Activated naive CD4-positive, alpha-beta T cell treated with anti-CD3 and anti-CD28 coated beads, Interleukin-2, amount 10 ng/mL, durations not matched to agents 7 days and 5 days (primary cell): ENCODE results near the gene NAT10.

Source experiments
- CTCF ChIA-PET: fragments of 350-600 bp; sonication (Branson Sonifier 250); formaldehyde crosslinking; loops from one replicate; lab custom pipeline; 2021; ENCODE audit warnings: antibody characterized with exemption; lab: Charles Lee
- DNase-seq: peaks from one replicate; pipeline ENCODE4 v3.0.0-alpha.2; 2020
- H3K27ac Mint-ChIP-seq: one replicate; pipeline ENCODE4 v1.8.0; 2021; ENCODE audit warnings: mild to moderate bottlenecking, moderate library complexity, mixed read lengths
- H3K27me3 Mint-ChIP-seq: one replicate; pipeline ENCODE4 v1.8.0; 2021; ENCODE audit warnings: mild to moderate bottlenecking, mixed read lengths
- H3K36me3 Mint-ChIP-seq: one replicate; pipeline ENCODE4 v1.8.0; 2021; ENCODE audit warnings: mixed read lengths
- H3K4me1 Mint-ChIP-seq: one replicate; pipeline ENCODE4 v1.8.0; 2021; ENCODE audit warnings: mixed read lengths
- H3K4me3 Mint-ChIP-seq: one replicate; pipeline ENCODE4 v1.8.0; 2021; ENCODE audit warnings: mild to moderate bottlenecking, moderate library complexity, mixed read lengths
- H3K9me3 Mint-ChIP-seq: one replicate; pipeline ENCODE4 v1.8.0; 2021; ENCODE audit warnings: mixed read lengths

NAT10 gene

GRCh38 chr11:34160791-34161190, 55.4 kb downstream of the NAT10 start:
- Mint-ChIP-seq H3K27ac (no peak overlapping the region), H3K4me1 (peaks cover 6% of the 10 kb centered on the region), H3K36me3 (no peaks in the 10 kb centered on the region), H3K9me3 (no peaks in the 10 kb centered on the region), H3K27me3 (no peaks in the 10 kb centered on the region), H3K4me3 (no peak overlapping the region)
- no peak for DNase-seq
- CTCF ChIA-PET = interaction anchor here (0.5 to 0.9 kb wide), 2 partner anchors 13 to 205 kb away, joined by 4 read pairs; no protein-coding TSS in a partner anchor

GRCh38 chr11:34161361-34161760, 55.9 kb downstream of the NAT10 start:
- Mint-ChIP-seq H3K4me3 (no peak overlapping the region), H3K36me3 (no peaks in the 10 kb centered on the region), H3K9me3 (no peaks in the 10 kb centered on the region), H3K4me1 (peaks cover 6% of the 10 kb centered on the region), H3K27me3 (no peaks in the 10 kb centered on the region), H3K27ac (no peak overlapping the region)
- no peak for DNase-seq
- CTCF ChIA-PET = interaction anchor here (0.5 to 1.6 kb wide), 3 partner anchors 13 to 206 kb away, joined by 4 read pairs; no protein-coding TSS in a partner anchor

GRCh38 chr11:34161812-34162492, 56.5 kb downstream of the NAT10 start:
- Mint-ChIP-seq H3K4me3 (no peak overlapping the region), H3K9me3 (no peaks in the 10 kb centered on the region), H3K36me3 (no peaks in the 10 kb centered on the region), H3K27ac (no peak overlapping the region), H3K4me1 (peaks cover 6% of the 10 kb centered on the region), H3K27me3 (no peaks in the 10 kb centered on the region)
- CTCF ChIA-PET = interaction anchor here (1.6 kb wide), 1 partner anchor 204 kb away, joined by 4 read pairs; no protein-coding TSS in a partner anchor
- no peak for DNase-seq

GRCh38 chr11:34162493-34162820, 57.0 kb downstream of the NAT10 start:
- no peak overlapping the region for H3K27ac Mint-ChIP-seq
- H3K4me3 Mint-ChIP-seq = no peak overlapping the region
- no peaks in the 10 kb centered on the region for H3K9me3 Mint-ChIP-seq
- CTCF ChIA-PET = interaction anchor here (1.6 kb wide), 1 partner anchor 204 kb away, joined by 4 read pairs; no protein-coding TSS in a partner anchor
- peaks cover 6% of the 10 kb centered on the region for H3K4me1 Mint-ChIP-seq
- no peak for DNase-seq
- H3K27me3 Mint-ChIP-seq = peaks cover 2% of the 10 kb centered on the region
- no peaks in the 10 kb centered on the region for H3K36me3 Mint-ChIP-seq

GRCh38 chr11:34162856-34163255, 57.4 kb downstream of the NAT10 start:
- H3K27me3 Mint-ChIP-seq = peaks cover 6% of the 10 kb centered on the region
- no peaks in the 10 kb centered on the region for H3K36me3 Mint-ChIP-seq
- H3K9me3 Mint-ChIP-seq = no peaks in the 10 kb centered on the region
- no peak for DNase-seq
- H3K4me1 Mint-ChIP-seq = peaks cover 6% of the 10 kb centered on the region
- H3K27ac Mint-ChIP-seq = no peak overlapping the region
- H3K4me3 Mint-ChIP-seq = no peak overlapping the region
- CTCF ChIA-PET = interaction anchor here (1.6 kb wide), 1 partner anchor 203 kb away, joined by 4 read pairs; no protein-coding TSS in a partner anchor

GRCh38 chr11:34165121-34165520, 59.7 kb downstream of the NAT10 start:
- no peak overlapping the region for H3K4me3 Mint-ChIP-seq
- H3K36me3 Mint-ChIP-seq = no peaks in the 10 kb centered on the region
- CTCF ChIA-PET = interaction anchor here (1.0 to 1.7 kb wide), 2 partner anchors 9 to 192 kb away, joined by 5 to 7 read pairs; no protein-coding TSS in a partner anchor
- H3K27me3 Mint-ChIP-seq = peaks cover 7% of the 10 kb centered on the region
- DNase-seq = no peak
- H3K9me3 Mint-ChIP-seq = no peaks in the 10 kb centered on the region
- no peaks in the 10 kb centered on the region for H3K4me1 Mint-ChIP-seq
- H3K27ac Mint-ChIP-seq = no peak overlapping the region

GRCh38 chr11:34165786-34166555, 60.5 kb downstream of the NAT10 start:
- CTCF ChIA-PET = interaction anchor here (1.0 to 1.6 kb wide), 2 partner anchors 9 to 75 kb away, joined by 3 to 5 read pairs; no protein-coding TSS in a partner anchor
- no peak for DNase-seq
- H3K4me3 Mint-ChIP-seq = no peak overlapping the region
- H3K27me3 Mint-ChIP-seq = peaks cover 7% of the 10 kb centered on the region
- no peaks in the 10 kb centered on the region for H3K4me1 Mint-ChIP-seq
- H3K36me3 Mint-ChIP-seq = no peaks in the 10 kb centered on the region
- H3K27ac Mint-ChIP-seq = no peak overlapping the region
- no peaks in the 10 kb centered on the region for H3K9me3 Mint-ChIP-seq

- no peak for DNase-seq
- H3K36me3 Mint-ChIP-seq = no peaks in the 10 kb centered on the region
- H3K4me1 Mint-ChIP-seq = no peaks in the 10 kb centered on the region
- no peak overlapping the region for H3K27ac Mint-ChIP-seq
- no peaks in the 10 kb centered on the region for H3K9me3 Mint-ChIP-seq
- CTCF ChIA-PET = interaction anchor here (1.6 kb wide), 1 partner anchor 7 kb away, joined by 5 read pairs; no protein-coding TSS in a partner anchor
- H3K27me3 Mint-ChIP-seq = peaks cover 7% of the 10 kb centered on the region
- H3K4me3 Mint-ChIP-seq = no peak overlapping the region
These were observed 61.6 kb downstream of the NAT10 start for GRCh38 chr11:34166806-34167740.

GRCh38 chr11:34167961-34168360, 62.5 kb downstream of the NAT10 start:
- Mint-ChIP-seq H3K27me3 (peaks cover 16% of the 10 kb centered on the region), H3K4me3 (no peak overlapping the region), H3K36me3 (no peaks in the 10 kb centered on the region), H3K9me3 (no peaks in the 10 kb centered on the region), H3K27ac (no peak overlapping the region), H3K4me1 (no peaks in the 10 kb centered on the region)
- DNase-seq = no peak
- CTCF ChIA-PET = interaction anchor here (0.8 to 1.1 kb wide), 3 partner anchors 11 to 307 kb away, joined by 3 read pairs; no protein-coding TSS in a partner anchor

- no peak overlapping the region for H3K4me3 Mint-ChIP-seq
- H3K4me1 Mint-ChIP-seq = peaks cover 3% of the 10 kb centered on the region
- DNase-seq = no peak
- no peaks in the 10 kb centered on the region for H3K9me3 Mint-ChIP-seq
- CTCF ChIA-PET = interaction anchor here (0.8 to 1.1 kb wide), 3 partner anchors 10 to 308 kb away, joined by 3 read pairs; no protein-coding TSS in a partner anchor
- no peak overlapping the region for H3K27ac Mint-ChIP-seq
- H3K36me3 Mint-ChIP-seq = no peaks in the 10 kb centered on the region
- H3K27me3 Mint-ChIP-seq = peaks cover 22% of the 10 kb centered on the region
These were observed 63.4 kb downstream of the NAT10 start for GRCh38 chr11:34168642-34169420.

GRCh38 chr11:34169686-34170085, 64.3 kb downstream of the NAT10 start:
- H3K4me1 Mint-ChIP-seq = peaks cover 5% of the 10 kb centered on the region
- H3K9me3 Mint-ChIP-seq = no peaks in the 10 kb centered on the region
- no peak for DNase-seq
- H3K36me3 Mint-ChIP-seq = no peaks in the 10 kb centered on the region
- peaks cover 29% of the 10 kb centered on the region for H3K27me3 Mint-ChIP-seq
- CTCF ChIA-PET = interaction anchor here (1.6 kb wide), 1 partner anchor 191 kb away, joined by 3 read pairs; no protein-coding TSS in a partner anchor
- no peak overlapping the region for H3K4me3 Mint-ChIP-seq
- H3K27ac Mint-ChIP-seq = no peak overlapping the region

GRCh38 chr11:34173050-34173449, 67.6 kb downstream of the NAT10 start:
- peaks cover 18% of the 10 kb centered on the region for H3K4me1 Mint-ChIP-seq
- no peaks in the 10 kb centered on the region for H3K9me3 Mint-ChIP-seq
- H3K27ac Mint-ChIP-seq = no peak overlapping the region
- peaks cover 22% of the 10 kb centered on the region for H3K27me3 Mint-ChIP-seq
- CTCF ChIA-PET = interaction anchor here (1.2 to 4.9 kb wide), 5 partner anchors 67 to 315 kb away, joined by 3 to 73 read pairs (median 6); partner anchors contain the start of genes ABTB2 and NAT10
- no peak overlapping the region for H3K4me3 Mint-ChIP-seq
- DNase-seq = no peak
- H3K36me3 Mint-ChIP-seq = no peaks in the 10 kb centered on the region
